Measurements from ENCODE around the gene CHTF18. TPM values are rescaled to one million over a fixed set of nuclear protein-coding genes. Genes with fewer than 3 reads are reported as not detected.

CHTF18 gene
- total and polyA plus RNA-seq, 2 donors (not counting 3 experiments of a cell fraction or from before 2014, with no cell fraction given): 33.0 to 69.5 TPM

DNA sequence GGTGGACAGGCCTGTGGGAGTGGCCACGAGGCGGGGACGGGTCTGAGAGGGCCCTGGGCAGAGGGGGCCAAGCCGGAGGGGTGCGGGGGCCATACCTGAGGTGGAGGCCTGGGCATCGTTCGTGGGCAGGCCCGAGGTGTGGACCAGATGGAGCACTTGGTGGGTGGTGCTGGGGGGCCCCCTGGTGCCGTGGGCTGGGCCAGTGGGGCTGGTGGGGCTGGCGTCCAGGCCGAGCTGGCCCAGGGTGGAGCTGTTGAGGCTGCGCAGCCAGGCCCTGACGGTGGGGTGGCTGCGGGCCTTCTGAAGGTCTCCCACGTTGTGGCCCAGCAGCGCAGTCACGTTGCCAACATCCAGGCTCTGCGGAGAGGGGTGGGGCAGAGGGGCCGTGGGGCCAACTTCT lies 18.5 kb upstream of the CHTF18 start:
- TF ChIP-seq GATA2 (IDR thresholded peaks at IDR 0.05; ENCODE audit: insufficient read depth, insufficient read length, low read depth, low read length) (no peak), FOS (IDR thresholded peaks at IDR 0.05; ENCODE audit: borderline replicate concordance, insufficient read depth, low read length) (no peak), EZH2 (IDR thresholded peaks at IDR 0.05; ENCODE audit: borderline replicate concordance, low read depth, low read length, severe bottlenecking) (no peak), MYC (IDR thresholded peaks at IDR 0.05; ENCODE audit: low read depth, low read length) (no peak), JUN (IDR thresholded peaks at IDR 0.05; ENCODE audit: borderline replicate concordance, insufficient read depth, insufficient read length, low read depth) (no peak), POLR2AphosphoS5 (IDR thresholded peaks at IDR 0.05; ENCODE audit: insufficient read depth, low read depth, low read length) (no peak), POLR2A (IDR thresholded peaks at IDR 0.05; ENCODE audit: low read depth, low read length) (no peak)
- TF ChIP-seq, protein P1, sequence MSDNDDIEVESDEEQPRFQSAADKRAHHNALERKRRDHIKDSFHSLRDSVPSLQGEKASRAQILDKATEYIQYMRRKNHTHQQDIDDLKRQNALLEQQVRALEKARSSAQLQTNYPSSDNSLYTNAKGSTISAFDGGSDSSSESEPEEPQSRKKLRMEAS (IDR thresholded peaks at IDR 0.05; ENCODE audit: insufficient read depth, insufficient read length): no peak
- TF ChIP-seq, protein P2, sequence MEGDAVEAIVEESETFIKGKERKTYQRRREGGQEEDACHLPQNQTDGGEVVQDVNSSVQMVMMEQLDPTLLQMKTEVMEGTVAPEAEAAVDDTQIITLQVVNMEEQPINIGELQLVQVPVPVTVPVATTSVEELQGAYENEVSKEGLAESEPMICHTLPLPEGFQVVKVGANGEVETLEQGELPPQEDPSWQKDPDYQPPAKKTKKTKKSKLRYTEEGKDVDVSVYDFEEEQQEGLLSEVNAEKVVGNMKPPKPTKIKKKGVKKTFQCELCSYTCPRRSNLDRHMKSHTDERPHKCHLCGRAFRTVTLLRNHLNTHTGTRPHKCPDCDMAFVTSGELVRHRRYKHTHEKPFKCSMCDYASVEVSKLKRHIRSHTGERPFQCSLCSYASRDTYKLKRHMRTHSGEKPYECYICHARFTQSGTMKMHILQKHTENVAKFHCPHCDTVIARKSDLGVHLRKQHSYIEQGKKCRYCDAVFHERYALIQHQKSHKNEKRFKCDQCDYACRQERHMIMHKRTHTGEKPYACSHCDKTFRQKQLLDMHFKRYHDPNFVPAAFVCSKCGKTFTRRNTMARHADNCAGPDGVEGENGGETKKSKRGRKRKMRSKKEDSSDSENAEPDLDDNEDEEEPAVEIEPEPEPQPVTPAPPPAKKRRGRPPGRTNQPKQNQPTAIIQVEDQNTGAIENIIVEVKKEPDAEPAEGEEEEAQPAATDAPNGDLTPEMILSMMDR (IDR thresholded peaks at IDR 0.05; ENCODE audit: extremely low read depth in 1 of 2, insufficient read depth in 1 of 2, low read depth in 1 of 2, low read length in 2 of 2): no peak
- H3K9ac ChIP-seq (replicated peaks; ENCODE audit: extremely low read depth, insufficient read depth, low read length): no peak overlapping the region
- H3K4me3 ChIP-seq (replicated peaks in 1 of 3; ENCODE audit: insufficient read depth in 1 of 3, low read depth in 1 of 3, low read length in 3 of 3): no peak overlapping the region
- H3K9me3 ChIP-seq (replicated peaks; ENCODE audit: control insufficient read depth, insufficient read depth, low read length): no peaks in the 10 kb centered on the region
- FAIRE-seq (no peak), DNase-seq (ENCODE audit: low read depth, low spot score) (no peak)
- BruUV-seq (replicated peaks): no TSS peak
- no peak overlapping the region for H3K27ac ChIP-seq (ENCODE audit: insufficient read depth, low read depth, low read length)
- dilution Hi-C loops (cut with MboI; ENCODE audit: extremely low pct_ligation_motif_present, low sequenced_read_pairs) (no loop called here), intact Hi-C loops (cut with micrococcal nuclease) (no loop called here)
- no peaks in the 10 kb centered on the region for H3K36me3 ChIP-seq (ENCODE audit: control insufficient read depth in 2 of 2, extremely low read depth in 1 of 2, insufficient read depth in 2 of 2, low read length in 2 of 2)
- no peaks in the 10 kb centered on the region for H3K27me3 ChIP-seq (ENCODE audit: control insufficient read depth in 2 of 2, insufficient read depth in 2 of 2, low read length in 2 of 2)
- H4K20me1 ChIP-seq (replicated peaks; ENCODE audit: control insufficient read depth, extremely low read depth, insufficient read depth, low read length): no peaks in the 10 kb centered on the region
- H3K4me1 ChIP-seq (ENCODE audit: control insufficient read depth, extremely low read depth, insufficient read depth, low read length): no peaks in the 10 kb centered on the region
- no peaks in the 10 kb centered on the region for H3K9me1 ChIP-seq (replicated peaks; ENCODE audit: control insufficient read depth, extremely low read depth, insufficient read depth, low read length)
- ChIA-PET CTCF (interaction anchor here (1.6 kb wide), 1 partner anchor 58 kb away, joined by 6 read pairs; no protein-coding TSS in a partner anchor), POLR2A (no interaction called here)
- no peak overlapping the region for H3K4me2 ChIP-seq (ENCODE audit: insufficient read depth, low read length)
- H2AFZ ChIP-seq (ENCODE audit: low read depth, low read length): no peak overlapping the region
- no peaks in the 10 kb centered on the region for H3K79me2 ChIP-seq (ENCODE audit: control insufficient read depth, insufficient read depth, low read length)

Measured in endothelial cell of umbilical vein (primary cell).